Measurements from ENCODE around the gene ZIC5.

Gene ZIC5

GRCh38 chr13:99930925-99931324, 40.6 kb downstream of the ZIC5 start:
- no peak for DNase-seq

GRCh38 chr13:99929866-99930265, 41.7 kb downstream of the ZIC5 start:
- no peak for DNase-seq

GRCh38 chr13:99926014-99926731, 45.4 kb downstream of the ZIC5 start:
- peak; percentile 87 for DNase-seq

GRCh38 chr13:99923877-99924582, 47.5 kb downstream of the ZIC5 start:
- no peak for DNase-seq

- DNase-seq, result no peak
These were observed 48.7 kb downstream of the ZIC5 start for GRCh38 chr13:99922631-99923404.

- DNase-seq, result no peak
These were observed 52.4 kb downstream of the ZIC5 start for GRCh38 chr13:99919132-99919531.

GRCh38 chr13:99916366-99917103, 55.0 kb downstream of the ZIC5 start:
- peak; percentile 81 for DNase-seq

- no peak for DNase-seq
These were observed 58.4 kb downstream of the ZIC5 start for GRCh38 chr13:99913167-99913566.

All from NCI-H1417 treated with DMSO at 0.1 percent for 48 hours (cell line).